Measurements from ENCODE around the gene TRAK2.

- no peak for TF ChIP-seq CTCF (IDR thresholded peaks at IDR 0.05 in 2 of 3, conservative IDR thresholded peaks at IDR 0.05 in 1 of 3; ENCODE audit: insufficient read depth in 2 of 3, low read depth in 1 of 3, low read length in 3 of 3)
- no peak for TF ChIP-seq ZNF263 (CRISPR knock-in tag; IDR thresholded peaks at IDR 0.05; ENCODE audit: borderline replicate concordance)
- no peak for TF ChIP-seq THAP12 (CRISPR knock-in tag; IDR thresholded peaks at IDR 0.05)
Measured at GRCh38 chr2:201452058-201452921, 1.0 kb upstream of the TRAK2 start.

All from K562 (cell line).